ENCODE measurements around the gene POTEI.
"Not testable (repeated sequence)": the region's sequence is repeated elsewhere in the genome, so short reads cannot be mapped to it uniquely, and the experiment has no call there.

DNA sequence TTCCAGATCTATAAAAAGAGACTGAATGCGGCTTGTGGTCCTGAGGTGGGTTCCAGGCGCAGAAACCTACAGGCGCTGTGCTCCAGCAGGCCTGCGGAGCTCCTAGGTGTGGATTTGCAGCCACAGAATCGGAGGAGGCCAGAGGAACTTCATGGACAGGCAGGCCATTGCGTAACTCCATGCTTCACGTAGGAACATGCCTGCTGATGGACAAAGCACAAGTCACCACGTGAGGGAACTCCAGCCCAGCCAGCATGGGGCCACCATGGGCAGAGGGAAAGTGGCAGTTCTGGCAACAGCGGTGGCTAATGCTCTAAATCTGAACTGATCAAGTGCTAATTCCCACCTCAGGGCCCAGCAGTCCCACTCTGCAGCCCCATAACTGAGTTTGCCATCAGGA is 29.1 kb upstream of the POTEI start:
- not testable (repeated sequence) for TF ChIP-seq POLR2A (IDR thresholded peaks at IDR 0.05)
- TF ChIP-seq, protein P1, sequence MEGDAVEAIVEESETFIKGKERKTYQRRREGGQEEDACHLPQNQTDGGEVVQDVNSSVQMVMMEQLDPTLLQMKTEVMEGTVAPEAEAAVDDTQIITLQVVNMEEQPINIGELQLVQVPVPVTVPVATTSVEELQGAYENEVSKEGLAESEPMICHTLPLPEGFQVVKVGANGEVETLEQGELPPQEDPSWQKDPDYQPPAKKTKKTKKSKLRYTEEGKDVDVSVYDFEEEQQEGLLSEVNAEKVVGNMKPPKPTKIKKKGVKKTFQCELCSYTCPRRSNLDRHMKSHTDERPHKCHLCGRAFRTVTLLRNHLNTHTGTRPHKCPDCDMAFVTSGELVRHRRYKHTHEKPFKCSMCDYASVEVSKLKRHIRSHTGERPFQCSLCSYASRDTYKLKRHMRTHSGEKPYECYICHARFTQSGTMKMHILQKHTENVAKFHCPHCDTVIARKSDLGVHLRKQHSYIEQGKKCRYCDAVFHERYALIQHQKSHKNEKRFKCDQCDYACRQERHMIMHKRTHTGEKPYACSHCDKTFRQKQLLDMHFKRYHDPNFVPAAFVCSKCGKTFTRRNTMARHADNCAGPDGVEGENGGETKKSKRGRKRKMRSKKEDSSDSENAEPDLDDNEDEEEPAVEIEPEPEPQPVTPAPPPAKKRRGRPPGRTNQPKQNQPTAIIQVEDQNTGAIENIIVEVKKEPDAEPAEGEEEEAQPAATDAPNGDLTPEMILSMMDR (IDR thresholded peaks at IDR 0.05 in 4 of 5, conservative IDR thresholded peaks at IDR 0.05 in 1 of 5) = not testable (repeated sequence)

Data from gastrocnemius medialis (tissue), 4 donors.